ENCODE data around the gene SMC1B. TPM values are rescaled to one million over a fixed set of nuclear protein-coding genes. Genes with fewer than 3 reads are reported as not detected.

The SMC1B gene
- total and polyA plus RNA-seq, 9 of the 15 experiments (the other 6 are each of a cell fraction or from before 2014, with no cell fraction given), result 0.03 TPM; not detected in 8

- TF ChIP-seq SIX5 (IDR thresholded peaks at IDR 0.05; ENCODE audit: borderline replicate concordance in 1 of 2, insufficient read depth in 1 of 2, low read depth in 1 of 2, low read length in 2 of 2) (no peak), ZNF449 (CRISPR knock-in tag; IDR thresholded peaks at IDR 0.05) (no peak), ZNF311 (CRISPR knock-in tag; IDR thresholded peaks at IDR 0.05) (no peak), RBBP5 (IDR thresholded peaks at IDR 0.05; ENCODE audit: borderline replicate concordance, insufficient read depth, low read length, poor library complexity, severe bottlenecking) (no peak), FOSL1 (tag; conservative IDR thresholded peaks at IDR 0.05) (no peak), DIDO1 (tag; IDR thresholded peaks at IDR 0.05; ENCODE audit: low read depth) (no peak), SMARCA5 (IDR thresholded peaks at IDR 0.05) (no peak), ZHX1 (conservative IDR thresholded peaks at IDR 0.05; ENCODE audit: low read length) (no peak), TCF7 (IDR thresholded peaks at IDR 0.05; ENCODE audit: borderline replicate concordance) (no peak), SREBF2 (CRISPR knock-in tag; IDR thresholded peaks at IDR 0.05) (no peak)
Observed at GRCh38 chr22:45330548-45330947, 82.9 kb downstream of the SMC1B start (continued).

Measured in K562 (cell line).